Uterus (tissue), 4 donors: ENCODE results near the gene DENND5B. TPM values are rescaled to one million over a fixed set of nuclear protein-coding genes. Genes with fewer than 3 reads are reported as not detected.
"Not testable (repeated sequence)": the region's sequence is repeated elsewhere in the genome, so short reads cannot be mapped to it uniquely, and the experiment has no call there.

ENCODE experiments used
- DNase-seq, 2 donors: peaks; one replicate each; pipeline ENCODE4 v3.0.0-alpha.2; 2019 to 2020
- H3K27ac ChIP-seq, 2 donors: fragments of 200-600 bp; sonication (generic); 1 replicate in 1 of 2; 2 replicates in 1 of 2; pipeline ENCODE4 v1.5.1; 2016 to 2018
- H3K27me3 ChIP-seq, 2 donors: fragments of 200-600 bp; sonication (generic); one replicate each; pipeline ENCODE4 v1.5.1; 2018 to 2019; ENCODE audit warnings: control low read depth in 1 of 2
- H3K36me3 ChIP-seq, 2 donors: fragments of 200-600 bp; sonication (generic); one replicate each; pipeline ENCODE4 v1.5.1; 2019; ENCODE audit warnings: control low read depth in 1 of 2
- H3K4me1 ChIP-seq, 2 donors: fragments of 200-600 bp; sonication (generic); one replicate each; pipeline ENCODE4 v1.5.1; 2018 to 2019; ENCODE audit warnings: control low read depth in 1 of 2
- H3K4me3 ChIP-seq, 2 donors: fragments of 200-600 bp; sonication (generic); 1 replicate in 1 of 2; 2 replicates in 1 of 2; pipeline ENCODE4 v1.5.1; 2018 to 2019; ENCODE audit warnings: mild to moderate bottlenecking in 1 of 2
- H3K9me3 ChIP-seq, 2 donors: fragments of 200-600 bp; sonication (generic); one replicate each; pipeline ENCODE4 v1.5.1; 2019; ENCODE audit warnings: control low read depth in 1 of 2
- CTCF ChIP-seq, 4 experiments: fragments of 200-600 bp in 2 of 4; fragments of 450-650 bp in 2 of 4; sonication (generic) in 2 of 4; IDR thresholded peaks; one replicate each; pipeline ENCODE4 v1.5.1; 2016 to 2019; ENCODE audit warnings: antibody characterized with exemption in 4 of 4, mild to moderate bottlenecking in 2 of 4, moderate library complexity in 1 of 4
- POLR2A ChIP-seq, 2 donors: fragments of 450-650 bp; IDR thresholded peaks; one replicate each; pipeline ENCODE4 v1.6.1; 2016; ENCODE audit warnings: antibody characterized with exemption in 2 of 2, mild to moderate bottlenecking in 1 of 2, moderate library complexity in 1 of 2
- intact Hi-C: fragments of 100-400 bp; cut with DNase I; formaldehyde crosslinking; loops from one replicate; pipeline ENCODE4 v1.15.1; 2023; ENCODE audit warnings: low total_unique reads
- total RNA-seq, 4 donors: library from RNA; depleted of rRNA in 3 of 4; stranded (reverse); fragments of >200 nt in 3 of 4; gene quantifications; one replicate each; pipeline versions ENCODE4 v1.1.0 to v1.2.4, GENCODE V29; 2014 to 2023
- donor health status: DM: yes; HTN: yes; CAD: no.

Gene DENND5B
- total RNA-seq, 4 donors from 2014 or later: 14.4 to 37.0 (median 26.5) TPM

- intact Hi-C loops: no loop called here
These were observed 113.2 kb downstream of the DENND5B start for GRCh38 chr12:31477687-31478086.

GRCh38 chr12:31476437-31476836 lies 114.5 kb downstream of the DENND5B start:
- H3K9me3 ChIP-seq: no peaks in the 10 kb centered on the region
- H3K4me1 ChIP-seq: no peaks in the 10 kb centered on the region

More at GRCh38 chr12:31477687-31478086, 113.2 kb downstream of the DENND5B start:
- Histone ChIP-seq H3K36me3 (no peaks in the 10 kb centered on the region), H3K4me1 (no peaks in the 10 kb centered on the region), H3K27ac (no peak overlapping the region), H3K9me3 (no peaks in the 10 kb centered on the region), H3K27me3 (no peaks in the 10 kb centered on the region), H3K4me3 (no peak overlapping the region)
- DNase-seq: no peak
- TF ChIP-seq POLR2A (IDR thresholded peaks at IDR 0.05) (no peak), CTCF (IDR thresholded peaks at IDR 0.05) (no peak)

GRCh38 chr12:31475610-31476009 lies 115.3 kb downstream of the DENND5B start:
- H3K36me3 ChIP-seq, H3K4me1 ChIP-seq, H3K27me3 ChIP-seq, H3K4me3 ChIP-seq, H3K27ac ChIP-seq, intact Hi-C loops, H3K9me3 ChIP-seq, DNase-seq: not testable (repeated sequence)

More at GRCh38 chr12:31476437-31476836, 114.5 kb downstream of the DENND5B start:
- no peak overlapping the region for H3K27ac ChIP-seq
- DNase-seq: no peak
- no peaks in the 10 kb centered on the region for H3K36me3 ChIP-seq
- no peak overlapping the region for H3K4me3 ChIP-seq
- H3K27me3 ChIP-seq: no peaks in the 10 kb centered on the region
- intact Hi-C loops: no loop called here
- TF ChIP-seq POLR2A (IDR thresholded peaks at IDR 0.05) (no peak), CTCF (IDR thresholded peaks at IDR 0.05) (no peak)

GRCh38 chr12:31474751-31475150 lies 116.2 kb downstream of the DENND5B start:
- TF ChIP-seq POLR2A (IDR thresholded peaks at IDR 0.05) (no peak), CTCF (IDR thresholded peaks at IDR 0.05) (no peak)
- intact Hi-C loops: no loop called here

GRCh38 chr12:31471823-31472222 lies 119.1 kb downstream of the DENND5B start:
- no peak overlapping the region for H3K4me3 ChIP-seq
- no peaks in the 10 kb centered on the region for H3K36me3 ChIP-seq
- no peaks in the 10 kb centered on the region for H3K9me3 ChIP-seq
- no peaks in the 10 kb centered on the region for H3K4me1 ChIP-seq
- TF ChIP-seq POLR2A (IDR thresholded peaks at IDR 0.05) (no peak), CTCF (IDR thresholded peaks at IDR 0.05) (no peak)
- DNase-seq: no peak
- intact Hi-C loops: no loop called here
- H3K27me3 ChIP-seq: no peaks in the 10 kb centered on the region
- H3K27ac ChIP-seq: no peak overlapping the region

More at GRCh38 chr12:31474751-31475150, 116.2 kb downstream of the DENND5B start:
- no peaks in the 10 kb centered on the region for H3K27me3 ChIP-seq
- H3K36me3 ChIP-seq: no peaks in the 10 kb centered on the region
- no peak overlapping the region for H3K4me3 ChIP-seq
- DNase-seq: no peak
- H3K4me1 ChIP-seq: no peaks in the 10 kb centered on the region
- no peaks in the 10 kb centered on the region for H3K9me3 ChIP-seq
- no peak overlapping the region for H3K27ac ChIP-seq

GRCh38 chr12:31471051-31471450 lies 119.9 kb downstream of the DENND5B start:
- Histone ChIP-seq H3K9me3 (no peaks in the 10 kb centered on the region), H3K36me3 (no peaks in the 10 kb centered on the region), H3K4me1 (no peaks in the 10 kb centered on the region), H3K27ac (no peak overlapping the region), H3K4me3 (no peak overlapping the region), H3K27me3 (no peaks in the 10 kb centered on the region)
- no peak for DNase-seq
- TF ChIP-seq CTCF (IDR thresholded peaks at IDR 0.05): no peak
- TF ChIP-seq POLR2A (IDR thresholded peaks at IDR 0.05): no peak
- intact Hi-C loops: no loop called here
